NCI-H748 (cell line): ENCODE measurements around the gene AGBL4.
A peak's percentile ranks its signal among the peaks of the same experiment; 100 is the strongest.

Source experiments
- DNase-seq: peaks from one replicate; lab custom pipeline; 2025; ENCODE audit not compliant: unreplicated experiment; lab: John Stamatoyannopoulos, UW

The AGBL4 gene

DNA sequence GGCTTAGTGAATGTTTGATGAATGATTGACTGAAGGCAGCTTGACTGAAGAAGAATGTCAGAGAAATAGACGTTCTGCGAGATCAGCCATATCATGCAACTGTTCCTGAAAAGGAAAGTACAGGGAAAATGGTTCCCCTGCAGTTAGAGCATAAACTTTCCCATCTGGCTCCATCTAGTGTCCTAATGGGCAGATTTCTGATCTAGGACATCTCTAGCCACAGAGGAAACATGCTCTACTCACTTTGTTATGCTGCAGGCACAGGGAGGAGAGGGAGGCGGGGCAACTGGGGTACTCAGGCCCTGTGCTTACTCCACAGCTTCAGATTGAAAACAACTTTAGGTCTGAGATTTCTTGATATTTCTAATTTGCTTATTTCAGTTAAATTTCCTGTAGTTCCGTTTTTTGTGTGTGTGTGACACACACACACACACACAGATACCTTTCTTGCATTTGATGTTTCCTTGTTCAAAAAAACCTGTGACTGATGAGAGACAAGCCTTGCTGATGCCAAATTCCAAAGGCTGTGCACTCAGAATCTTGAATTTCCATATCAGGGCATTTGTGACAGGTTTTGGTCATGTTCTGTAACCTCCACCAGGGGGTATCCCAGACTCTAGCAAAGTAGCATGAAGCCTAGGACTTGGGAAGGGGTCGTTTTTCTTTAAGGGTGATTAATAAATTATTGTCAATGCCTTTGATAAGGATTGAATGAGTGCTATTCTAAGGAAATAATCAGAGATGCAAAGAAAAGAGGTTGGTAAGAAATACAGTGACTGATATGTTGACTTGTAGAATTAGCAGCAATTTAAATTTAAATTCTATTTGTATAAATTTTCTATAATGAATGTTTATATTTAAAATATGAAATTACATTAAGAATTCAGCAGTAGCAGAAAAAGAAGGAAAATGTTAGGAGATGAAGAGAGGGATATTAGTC, 1107.4 kb downstream of the AGBL4 start:
- peak; percentile 85 for DNase-seq

DNA sequence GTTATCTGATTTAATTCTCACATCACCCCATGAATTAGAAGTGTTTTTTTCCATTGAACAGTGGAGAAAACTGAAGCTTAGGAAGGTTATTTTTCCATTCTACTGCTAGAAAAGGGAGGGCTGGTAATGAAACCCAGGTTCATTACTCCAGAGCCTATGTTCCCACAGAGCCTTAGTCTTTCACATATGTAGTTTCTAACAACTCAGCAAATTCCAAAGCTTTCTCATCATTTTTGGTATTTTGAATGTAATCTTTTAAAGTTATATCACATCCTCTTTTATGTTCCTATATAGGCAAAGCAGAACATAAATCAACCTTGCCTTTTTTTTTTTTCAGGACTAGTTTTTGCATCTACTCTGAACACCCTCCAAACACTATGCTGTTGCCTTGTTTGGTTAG, 1115.1 kb downstream of the AGBL4 start:
- no peak for DNase-seq

DNA sequence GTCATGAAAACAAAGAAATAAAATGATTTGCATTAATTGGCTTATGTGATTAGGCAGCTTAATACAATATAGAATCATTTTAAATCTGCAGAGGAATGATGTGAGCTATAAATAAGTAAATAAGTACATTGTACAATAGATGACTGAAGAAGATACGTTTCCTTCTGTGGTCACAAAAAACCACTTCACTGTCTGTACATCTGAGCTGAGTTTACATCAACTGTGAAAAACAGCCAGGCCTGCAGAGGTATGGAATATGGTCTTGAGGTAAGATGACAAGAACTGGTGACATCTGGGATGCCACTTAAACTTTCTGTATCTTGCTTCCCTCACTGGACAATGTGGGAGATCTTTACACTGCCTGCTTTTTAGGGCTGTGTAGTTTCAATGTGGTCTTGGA, 1117.0 kb downstream of the AGBL4 start:
- DNase-seq: no peak

DNA sequence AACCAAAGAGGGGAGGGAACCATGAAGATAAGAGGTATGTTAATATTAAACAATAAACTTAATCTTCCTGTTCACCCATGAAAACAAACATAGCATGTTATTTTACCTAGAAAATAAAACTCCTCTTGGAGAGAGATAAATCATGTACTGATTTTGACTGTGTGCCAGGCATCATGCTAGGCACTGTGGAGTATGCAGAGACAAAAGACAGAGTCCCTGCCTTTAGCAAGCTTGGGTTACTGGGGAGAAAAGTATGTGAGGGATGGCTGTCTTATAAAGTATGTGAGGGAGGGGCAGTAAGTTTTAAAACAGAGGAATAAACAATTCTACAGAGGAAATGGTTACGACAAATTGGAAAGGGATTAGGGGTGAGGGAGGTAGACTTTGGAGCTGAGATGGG, 1117.6 kb downstream of the AGBL4 start:
- DNase-seq: no peak

DNA sequence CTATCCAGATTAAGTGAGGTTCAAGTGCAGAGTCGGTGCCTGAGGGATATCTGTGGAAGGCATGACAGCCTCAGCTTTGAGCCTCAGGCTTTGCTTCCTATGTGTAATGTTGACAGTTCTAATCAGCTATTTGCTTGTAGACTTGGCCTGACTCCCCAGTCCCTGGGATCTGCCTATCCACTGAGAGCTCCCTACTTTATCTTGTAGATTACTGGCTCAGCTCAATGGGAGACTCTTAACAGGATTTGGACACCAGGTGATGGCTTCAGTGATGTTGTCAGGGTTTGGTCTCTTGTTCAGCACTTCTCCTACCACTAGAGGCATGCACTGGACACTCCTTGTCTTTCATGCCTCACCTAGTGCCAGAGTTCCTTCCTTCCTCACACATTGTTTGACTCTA, 1120.5 kb downstream of the AGBL4 start:
- no peak for DNase-seq

DNA sequence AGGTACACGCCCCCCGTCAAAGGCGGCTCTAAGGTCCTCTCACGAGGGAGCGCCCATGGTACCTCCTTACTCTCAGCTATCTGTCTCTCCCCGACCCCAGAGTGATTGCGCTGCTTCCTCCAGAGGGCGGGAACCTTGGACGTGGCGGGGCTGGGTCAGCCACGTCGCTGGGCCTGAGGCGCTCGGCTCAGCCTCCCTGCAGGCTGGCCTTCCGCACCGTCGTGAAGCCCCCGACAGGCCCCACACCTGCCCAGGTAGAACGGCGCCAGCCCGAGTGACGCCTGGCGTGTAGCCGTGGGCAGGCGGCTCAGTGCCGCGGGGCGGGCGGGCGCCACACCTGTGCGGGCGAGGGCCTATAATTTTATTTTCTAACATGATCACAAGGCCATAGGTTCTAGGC, 1124.9 kb downstream of the AGBL4 start:
- no peak for DNase-seq

DNA sequence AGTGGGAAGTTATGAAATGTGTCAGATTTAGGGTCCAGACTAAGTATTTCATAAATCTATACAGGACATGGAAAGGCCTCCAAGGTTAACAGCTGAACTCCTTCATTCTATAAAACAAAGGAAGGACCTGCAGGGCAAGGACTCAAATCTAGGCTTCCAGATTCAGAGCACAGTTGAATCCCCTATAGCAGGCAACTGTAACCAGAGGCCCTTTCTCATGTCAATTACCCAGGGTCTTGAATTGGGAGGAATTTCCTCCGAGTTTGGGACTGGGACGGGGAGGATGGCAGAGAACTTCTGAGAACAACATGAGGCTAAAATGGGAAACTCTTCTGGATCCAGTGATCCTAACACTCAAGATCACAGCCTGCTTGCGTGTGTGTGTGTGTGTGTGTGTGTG, 1134.1 kb downstream of the AGBL4 start:
- DNase-seq: peak; percentile 32

DNA sequence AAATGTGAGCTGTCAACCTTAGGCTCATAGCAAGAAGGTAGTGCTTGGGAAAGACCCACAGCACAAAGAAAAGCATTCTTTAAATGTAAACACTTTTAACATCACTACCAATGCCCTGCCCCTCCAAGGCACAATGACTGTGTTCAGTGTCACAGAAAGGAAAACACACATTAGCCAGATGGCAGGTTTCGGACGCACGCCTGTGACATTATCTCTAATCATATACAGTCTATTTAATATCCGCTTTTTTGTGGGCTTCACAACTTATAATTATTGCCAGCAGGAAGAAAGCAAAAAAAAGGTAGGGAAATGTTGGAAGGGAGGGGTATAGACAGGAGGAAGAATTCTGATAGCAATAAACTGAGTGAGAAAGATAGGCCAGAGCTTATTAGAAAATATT, 1134.7 kb downstream of the AGBL4 start:
- peak; percentile 96 for DNase-seq

DNA sequence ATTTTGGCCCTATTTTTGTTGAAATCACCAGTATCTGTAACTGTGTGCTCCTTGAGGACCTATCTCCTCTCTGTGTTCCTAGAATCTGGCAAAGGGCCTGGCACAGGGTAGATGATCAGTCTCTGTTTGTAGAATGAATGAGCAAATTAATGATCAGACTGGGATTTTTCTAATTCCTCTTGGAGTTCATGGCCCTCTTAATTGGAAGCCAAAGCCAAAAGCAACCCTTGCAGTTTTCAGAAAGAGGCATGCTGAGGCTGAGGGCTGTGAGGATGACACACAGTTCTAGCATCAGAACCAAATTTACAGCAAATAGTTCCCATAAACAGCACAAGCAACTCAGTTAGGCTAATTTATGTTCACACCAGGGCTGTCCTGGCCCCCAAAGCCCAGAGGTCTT, 1136.0 kb downstream of the AGBL4 start:
- no peak for DNase-seq

DNA sequence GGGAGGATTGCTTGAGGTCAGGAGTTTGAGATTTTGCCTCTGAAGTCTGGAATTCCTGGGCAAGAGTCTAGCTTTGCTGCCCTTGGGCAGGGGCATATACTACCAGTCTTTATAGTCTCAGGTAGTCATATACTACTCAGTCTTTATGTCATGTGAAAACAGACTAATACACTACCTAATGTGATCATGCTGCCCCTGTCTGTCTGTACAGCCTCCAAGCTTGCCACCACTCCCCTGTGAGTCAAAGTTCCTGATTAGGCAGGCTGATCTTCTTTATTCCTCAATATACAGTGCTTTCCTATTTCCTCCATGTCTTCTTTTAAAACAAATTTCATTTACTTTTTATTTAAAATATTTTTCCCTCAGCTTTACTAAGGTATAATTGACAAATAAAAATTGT, 1141.7 kb downstream of the AGBL4 start:
- DNase-seq: no peak

DNA sequence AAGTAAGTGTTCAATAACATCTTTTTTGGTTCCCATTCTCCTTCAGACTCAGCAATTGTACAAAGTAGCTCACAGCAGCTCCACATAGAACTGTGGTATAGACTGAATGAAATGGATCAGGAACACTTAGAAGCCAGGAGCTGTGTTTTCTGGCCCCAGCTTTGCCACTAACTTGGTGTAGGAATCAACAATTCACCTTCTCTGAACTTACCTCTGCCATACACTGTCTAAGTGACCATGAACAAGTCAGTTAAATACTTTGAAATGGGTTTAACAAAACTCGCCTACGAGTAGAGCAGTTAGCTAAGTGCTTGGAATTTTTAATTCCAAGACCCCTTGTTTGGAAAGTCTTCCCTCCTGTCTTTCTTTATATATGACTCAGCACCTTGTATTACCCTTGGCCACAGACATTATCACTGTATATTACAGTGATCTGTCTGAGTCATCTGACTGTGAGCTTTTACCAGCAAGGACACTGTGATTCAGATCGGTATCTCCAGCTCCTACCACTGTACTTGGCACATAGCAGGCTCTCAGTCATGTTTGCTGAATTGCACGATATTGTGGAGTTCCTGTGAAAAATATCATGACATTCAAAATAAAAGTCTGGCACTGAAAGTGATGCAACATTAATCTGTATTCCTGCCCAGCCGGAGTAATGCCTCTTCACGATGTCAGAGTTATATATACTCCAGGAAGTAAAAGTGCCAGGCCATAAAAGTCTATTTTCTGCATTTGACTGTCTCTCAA, 1145.4 kb downstream of the AGBL4 start:
- DNase-seq: no peak

DNA sequence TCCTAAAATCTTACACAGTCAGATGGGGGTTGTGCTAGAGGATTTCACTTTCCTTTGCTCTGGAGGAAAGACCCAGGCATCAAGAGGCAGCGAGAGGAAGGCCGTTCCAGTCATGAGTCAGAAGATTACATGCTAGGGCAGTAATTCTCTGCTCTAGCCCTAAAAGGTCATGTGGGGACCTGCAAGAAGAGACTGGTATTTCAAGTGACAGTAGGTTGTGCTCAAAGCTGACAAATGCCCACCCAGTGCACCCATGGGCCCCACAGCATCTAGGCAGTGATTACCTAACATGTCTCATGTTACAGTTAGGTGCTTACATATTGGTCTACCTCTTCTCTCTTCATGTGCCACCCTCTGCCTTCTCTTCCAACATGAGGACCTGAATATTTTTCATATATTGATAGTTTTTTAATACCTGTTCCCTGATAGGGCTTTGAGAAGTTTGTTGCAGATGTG, 1147.4 kb downstream of the AGBL4 start:
- no peak for DNase-seq

DNA sequence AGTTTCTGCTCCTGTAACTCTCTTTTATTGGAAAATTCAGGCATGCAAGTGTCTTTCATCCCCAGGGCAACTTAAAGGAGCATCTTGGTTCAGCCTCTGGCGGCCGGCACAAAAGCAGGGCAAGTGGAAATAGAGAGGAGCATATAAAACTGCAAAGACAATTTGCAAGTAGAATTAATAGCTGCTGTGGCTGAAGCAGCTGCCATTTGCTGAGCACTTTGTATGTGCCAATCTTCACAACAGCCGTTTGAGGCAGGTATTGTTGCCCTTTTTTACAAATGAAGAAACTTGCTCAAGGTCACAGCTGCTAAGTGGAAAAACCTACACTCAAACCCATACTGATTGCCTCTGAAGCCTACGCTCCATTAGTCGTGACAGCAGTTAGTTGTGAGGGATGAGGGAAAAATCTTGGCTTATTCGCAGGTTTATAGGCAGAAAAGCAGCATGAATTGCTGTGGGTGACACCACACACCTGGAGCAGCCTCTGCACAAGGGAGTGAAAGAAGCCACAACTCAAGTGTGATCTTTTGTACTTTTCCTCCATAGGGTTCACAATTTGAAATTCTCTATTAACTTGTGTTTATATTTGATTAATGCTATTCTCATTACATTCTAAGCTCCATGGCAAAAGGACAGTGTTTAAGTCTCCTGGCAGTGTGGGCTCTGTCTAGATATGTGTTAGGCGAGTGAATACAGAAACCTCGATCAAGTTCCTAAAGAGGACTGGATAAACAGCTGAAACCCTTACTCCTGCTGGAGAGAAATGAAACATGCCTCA, 1148.0 kb downstream of the AGBL4 start:
- DNase-seq: no peak

DNA sequence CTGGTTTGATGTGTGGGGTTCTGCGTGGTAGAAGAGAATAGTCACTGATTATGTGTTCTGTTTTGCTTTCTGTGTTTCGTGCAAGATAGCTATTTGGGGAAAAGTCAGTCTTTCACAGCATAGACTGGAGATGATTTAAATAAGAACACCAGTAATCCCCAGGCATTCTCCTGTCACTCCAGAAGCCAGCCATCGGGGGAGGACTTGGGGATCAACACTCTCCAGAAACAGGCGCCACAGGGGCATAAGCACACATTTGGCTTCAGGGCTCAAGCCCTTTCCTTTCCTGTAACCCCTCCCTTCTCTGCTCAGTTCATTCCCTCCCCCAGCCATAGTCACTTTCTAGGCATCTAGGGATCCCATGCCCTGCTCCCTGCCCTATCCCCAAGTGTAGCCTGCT, 1149.8 kb downstream of the AGBL4 start:
- no peak for DNase-seq

DNA sequence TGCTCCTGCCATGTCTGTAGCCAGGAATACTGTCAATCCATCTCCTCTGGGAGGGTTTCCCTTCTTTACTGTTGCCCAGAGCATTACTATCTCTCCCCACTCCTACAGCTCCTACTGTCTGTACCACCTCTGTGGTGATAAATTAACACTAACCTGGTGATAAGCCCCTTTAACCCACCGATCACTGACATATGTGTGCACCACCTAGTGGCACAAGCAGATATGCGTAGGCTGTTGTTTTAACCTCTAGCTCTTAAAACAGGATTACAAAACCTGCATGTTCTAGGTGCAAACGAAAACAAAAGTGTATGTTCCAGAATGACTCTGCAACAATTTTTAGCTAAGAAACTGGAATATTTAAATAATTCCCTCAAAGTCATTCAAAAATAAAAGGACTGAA, 1153.2 kb downstream of the AGBL4 start:
- DNase-seq: peak; percentile 69

DNA sequence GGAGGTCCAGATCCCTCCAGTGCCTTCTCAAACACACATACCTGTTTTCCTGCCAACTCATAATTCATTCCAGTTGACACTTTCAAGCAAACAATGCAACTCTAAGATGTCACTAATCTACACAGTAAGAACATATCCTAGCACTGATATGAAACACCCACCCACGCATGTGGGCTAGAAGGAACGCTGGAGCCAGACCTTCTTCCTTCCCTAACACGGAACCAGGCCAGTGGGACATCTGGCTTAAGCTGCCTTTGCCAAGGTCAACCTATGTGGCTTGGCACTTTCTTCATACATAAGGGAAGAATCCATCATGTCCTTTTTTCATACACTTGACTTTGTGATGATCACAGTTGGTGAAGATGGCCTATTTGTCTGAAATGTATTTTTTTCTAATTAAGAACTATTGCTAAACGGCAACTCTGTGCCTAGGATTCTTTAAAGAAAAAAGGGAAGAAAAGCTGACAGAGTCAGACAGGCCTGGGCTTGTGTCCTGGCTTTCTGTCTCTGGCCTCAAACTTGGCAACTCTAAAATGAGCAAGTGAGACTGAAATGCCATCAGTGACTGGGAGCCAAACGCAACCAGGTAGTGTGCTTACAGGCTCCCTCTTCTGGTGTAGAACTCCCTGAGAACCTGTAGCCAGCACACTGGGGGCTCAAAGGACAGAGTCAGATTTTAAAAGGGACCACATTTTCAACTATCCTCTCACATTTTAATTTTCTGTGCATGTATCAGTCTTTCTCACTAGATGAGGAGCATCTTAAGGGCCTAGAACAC, 1154.4 kb downstream of the AGBL4 start:
- no peak for DNase-seq

DNA sequence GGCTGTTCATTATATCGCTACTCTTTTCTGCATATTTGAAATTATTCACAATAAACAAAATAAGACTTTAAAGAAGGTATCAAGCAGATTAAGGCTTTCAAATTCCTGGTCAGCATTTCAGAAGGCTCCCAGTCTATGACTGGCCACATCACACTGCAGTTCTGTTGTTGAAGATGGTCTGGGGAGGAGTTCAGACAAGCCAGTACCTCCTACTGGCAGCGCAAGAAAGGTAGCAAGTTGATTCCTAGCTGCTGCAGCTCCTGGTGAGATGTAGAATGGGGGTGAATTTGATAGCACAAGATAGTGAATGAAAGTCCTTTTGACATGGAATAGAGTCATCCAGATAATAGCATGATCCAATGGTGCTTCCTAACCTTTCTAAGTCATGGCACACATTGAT, 1158.8 kb downstream of the AGBL4 start:
- DNase-seq: no peak

DNA sequence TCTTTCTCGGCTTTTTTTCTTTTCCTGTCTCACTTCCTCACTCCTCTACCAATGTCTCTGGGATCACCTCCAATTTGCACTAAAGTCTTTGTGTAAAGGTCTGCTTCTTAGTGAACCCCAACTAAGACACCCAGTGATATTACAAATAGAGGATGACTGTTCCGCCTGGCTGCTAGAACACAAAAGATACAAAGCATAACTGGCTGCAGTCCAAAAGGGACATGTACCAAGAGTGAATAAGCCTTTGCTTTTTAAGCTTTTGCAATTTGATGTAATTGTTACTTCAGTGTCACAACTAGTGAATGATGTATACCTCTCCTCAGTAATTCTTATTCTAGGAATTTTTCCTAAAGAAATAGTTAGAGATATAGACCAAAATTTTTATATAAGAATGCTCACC, 1164.3 kb downstream of the AGBL4 start:
- DNase-seq: peak; percentile 88

DNA sequence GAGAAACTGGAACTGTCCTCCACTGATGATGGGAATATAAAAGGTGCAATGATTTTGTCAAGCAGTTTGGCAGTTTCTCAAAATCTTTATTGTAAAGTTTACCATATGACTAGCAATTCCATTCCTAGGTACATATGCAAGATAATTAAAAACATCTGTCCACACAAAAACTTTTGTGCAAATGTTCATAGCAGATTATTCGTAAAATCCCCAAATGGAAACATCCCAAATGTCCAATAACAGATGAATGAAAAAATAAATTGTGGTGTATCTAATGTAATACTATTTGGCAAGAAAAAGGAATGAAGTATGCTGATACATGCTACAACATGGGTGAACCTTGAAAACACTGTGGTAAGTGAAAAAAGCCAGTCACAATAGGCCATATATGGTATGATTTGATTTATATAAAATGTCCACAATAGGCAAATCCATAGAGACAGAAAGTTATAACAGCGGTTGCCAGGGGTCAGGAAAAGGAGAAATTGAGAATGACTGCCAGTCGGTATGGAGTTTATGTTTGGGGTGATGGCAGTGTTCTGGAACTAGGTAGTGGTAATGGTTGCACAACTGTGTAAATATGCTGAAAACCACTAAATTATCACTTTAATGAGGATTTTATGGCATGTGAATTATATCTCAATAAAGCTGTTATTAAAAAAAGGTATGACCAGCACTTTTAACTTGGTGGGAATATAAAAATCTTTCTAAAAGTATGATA, 1165.4 kb downstream of the AGBL4 start:
- no peak for DNase-seq

DNA sequence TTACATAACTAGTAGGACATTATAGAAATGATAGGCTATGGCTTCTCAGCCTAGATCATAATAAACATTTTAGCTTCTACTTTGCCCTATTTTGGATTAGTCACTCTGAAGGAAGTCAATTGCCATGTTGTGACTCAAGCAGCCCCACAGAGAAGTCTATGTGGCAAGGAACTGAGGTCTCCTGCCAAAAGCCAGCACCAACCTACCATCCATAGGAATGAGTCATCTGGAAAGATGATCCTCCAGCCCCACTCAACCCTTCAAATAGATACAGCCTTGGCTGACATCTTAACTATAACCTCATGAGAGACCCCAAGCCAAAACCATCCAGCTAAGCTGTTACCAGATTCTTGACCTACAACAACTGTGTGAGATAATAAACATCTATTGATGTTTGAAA, 1170.7 kb downstream of the AGBL4 start:
- DNase-seq: no peak
